GM15510 (cell line): Measurements from ENCODE around the gene FAM83C.

ENCODE experiments used
- POLR2A ChIP-seq: IDR thresholded peaks from 3 replicates; pipeline ENCODE4 v1.6.1; 2011; ENCODE audit warnings: borderline replicate concordance; ENCODE audit not compliant: insufficient read length; ENCODE audit errors: extremely low read depth

The FAM83C gene

DNA sequence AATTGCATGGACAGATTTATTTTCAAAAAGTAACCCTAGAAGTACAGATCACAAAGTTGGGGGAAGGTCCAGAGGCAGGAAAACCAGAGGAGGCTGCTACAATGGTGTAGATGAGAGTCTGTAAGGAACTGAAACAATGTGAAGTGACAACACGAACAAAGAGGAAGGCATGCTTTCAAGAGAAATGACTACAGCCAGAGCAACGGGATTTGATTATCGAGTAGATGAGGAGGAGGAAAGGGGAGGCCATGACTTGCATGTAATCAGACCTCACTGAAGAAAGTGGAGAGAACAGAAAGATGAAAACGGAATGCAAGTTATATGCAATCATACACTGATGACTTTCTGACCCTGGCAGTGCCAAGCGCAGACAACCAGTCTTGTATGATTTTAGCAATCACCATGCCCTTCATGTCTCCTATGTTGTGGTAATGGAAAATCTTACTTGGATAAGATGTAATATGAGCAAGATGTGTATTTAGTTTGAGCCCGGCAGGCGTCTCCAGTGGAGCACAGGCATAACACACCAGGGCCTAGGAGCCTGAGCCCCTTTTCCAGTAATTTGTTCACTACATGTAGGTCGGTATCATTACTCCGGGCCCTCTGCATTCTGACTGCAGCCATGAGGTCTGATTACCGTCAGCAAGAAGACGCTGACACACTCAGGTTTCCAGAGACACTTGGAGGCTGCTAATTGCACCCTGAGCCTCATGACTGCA, 34.0 kb upstream of the FAM83C start:
- TF ChIP-seq POLR2A, result no peak

DNA sequence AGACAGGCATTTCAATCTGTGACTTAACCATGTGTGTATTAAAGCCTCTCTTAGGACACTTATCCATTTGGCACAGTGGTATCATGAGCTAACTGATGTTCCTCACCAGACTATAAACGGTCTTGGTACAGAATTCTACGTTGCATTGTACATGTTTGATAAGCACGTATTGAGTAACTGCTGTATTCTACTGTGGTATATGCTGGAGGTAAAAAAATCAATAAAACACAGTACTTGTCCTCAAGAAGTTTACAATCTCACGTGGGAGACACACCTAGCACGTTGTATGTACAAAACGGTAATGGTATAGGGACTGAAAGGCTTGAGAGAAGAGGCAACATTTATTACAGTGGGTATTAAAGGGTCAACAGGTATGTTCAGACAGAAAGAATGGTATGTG, 33.2 kb upstream of the FAM83C start:
- TF ChIP-seq POLR2A, result no peak

DNA sequence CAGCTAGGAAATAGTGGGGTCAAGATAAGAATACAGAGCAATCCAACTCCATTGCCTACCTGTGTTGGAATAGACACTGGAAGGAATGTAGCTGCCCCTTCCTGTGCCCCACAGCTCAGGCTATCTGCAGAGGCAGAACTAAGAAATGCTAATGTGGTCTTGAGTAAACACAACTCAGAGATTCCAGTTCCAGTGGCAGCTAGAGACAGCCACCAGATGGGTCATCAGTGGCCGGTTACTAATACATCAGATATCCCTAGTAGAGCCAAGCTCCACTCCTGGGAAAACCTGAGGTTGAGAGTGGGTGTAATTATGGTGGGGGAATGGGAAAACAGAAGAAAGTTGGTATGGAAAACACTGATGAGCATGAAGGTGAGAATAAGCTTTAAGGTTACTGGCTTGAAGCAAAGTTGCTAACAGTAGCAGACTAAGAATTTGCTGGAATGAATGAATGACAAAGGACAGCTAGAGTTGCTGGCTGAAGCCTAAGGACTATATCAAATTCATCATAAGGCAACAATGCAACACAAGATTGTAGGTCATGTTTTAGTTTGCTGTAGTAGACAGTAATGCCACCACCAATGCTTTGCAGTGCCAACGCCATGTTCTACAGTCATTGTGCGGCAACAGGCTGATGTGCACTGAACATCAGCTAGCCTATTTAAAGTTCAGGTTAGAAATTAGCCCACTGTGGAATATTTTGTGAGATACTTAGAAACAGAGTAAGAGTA, 28.3 kb upstream of the FAM83C start:
- TF ChIP-seq POLR2A, result no peak

DNA sequence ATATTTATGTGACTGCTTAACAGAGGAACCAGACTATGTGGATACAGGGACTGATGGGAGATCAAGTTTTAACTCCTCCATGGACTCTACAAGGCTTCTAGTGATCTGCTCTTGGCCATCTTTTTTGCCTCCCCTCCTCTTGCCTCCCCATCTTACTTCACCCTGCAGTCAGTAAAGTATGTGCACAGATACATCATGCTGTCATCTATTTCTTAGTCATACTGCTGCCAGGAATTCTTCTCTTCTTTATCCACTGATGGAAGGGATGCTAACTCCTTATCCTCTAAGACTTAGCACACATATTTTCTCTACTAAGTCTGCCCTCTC, 27.6 kb upstream of the FAM83C start:
- no peak for TF ChIP-seq POLR2A

DNA sequence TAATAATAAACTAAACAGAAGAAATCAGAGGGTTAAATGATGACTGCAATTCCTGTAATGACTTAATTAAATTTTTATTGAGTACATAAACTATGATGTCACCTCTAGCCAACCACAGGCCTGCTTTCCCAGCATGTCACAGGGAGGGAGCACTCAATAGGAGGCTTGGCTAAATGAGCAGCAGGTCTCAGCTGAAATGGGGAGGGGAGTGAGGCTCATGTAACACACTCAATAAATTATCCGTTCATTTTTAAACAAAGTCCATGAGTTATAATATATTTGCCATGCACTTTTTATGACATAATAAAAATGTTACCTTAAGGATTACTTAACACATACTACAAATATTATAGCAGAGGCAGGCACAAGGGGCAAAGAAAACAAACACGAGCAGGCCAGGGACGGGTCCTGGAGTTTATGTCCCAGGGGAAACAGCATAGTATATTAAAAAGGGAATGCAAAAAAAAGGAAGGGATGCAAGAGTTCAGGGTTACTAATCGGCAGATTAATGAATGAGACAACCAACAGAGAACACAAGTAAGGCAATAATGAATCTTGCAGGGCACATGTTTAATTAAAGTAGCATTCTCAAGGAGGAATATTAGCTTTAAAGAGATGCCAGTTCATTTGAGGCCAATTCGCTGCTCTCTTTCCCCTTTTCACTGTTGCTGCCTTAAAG, 27.1 kb upstream of the FAM83C start:
- TF ChIP-seq POLR2A, result no peak

DNA sequence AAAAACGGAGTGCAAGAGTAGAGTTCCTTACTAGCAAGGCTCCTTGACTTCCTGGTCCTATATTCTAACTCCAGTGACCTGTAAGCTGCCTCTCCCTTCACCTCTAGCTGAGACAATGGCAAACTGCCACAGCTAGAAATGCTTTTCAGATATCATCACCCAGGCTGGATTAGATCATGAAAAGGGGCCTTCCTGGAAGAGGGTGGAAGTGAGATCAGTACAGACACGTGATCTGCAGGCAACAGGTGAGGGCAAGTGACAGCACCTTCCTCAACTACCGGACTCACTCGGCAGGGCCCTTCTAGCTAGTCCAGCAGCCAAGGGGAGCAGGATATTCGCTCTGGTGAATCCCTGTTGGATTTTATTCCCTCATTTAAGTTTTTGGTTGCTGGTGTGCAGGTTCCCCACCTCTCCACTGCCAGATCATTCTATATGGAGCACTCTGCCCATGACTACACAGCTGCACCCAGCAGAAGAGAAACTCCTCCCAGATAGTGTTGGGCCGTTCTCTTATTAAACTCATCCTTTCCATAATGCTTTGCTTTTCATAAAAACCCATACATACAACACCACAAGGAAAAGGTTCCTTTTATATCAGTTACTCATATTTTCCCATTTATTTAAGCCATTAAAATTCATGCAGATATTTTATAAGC, 26.4 kb upstream of the FAM83C start:
- no peak for TF ChIP-seq POLR2A

DNA sequence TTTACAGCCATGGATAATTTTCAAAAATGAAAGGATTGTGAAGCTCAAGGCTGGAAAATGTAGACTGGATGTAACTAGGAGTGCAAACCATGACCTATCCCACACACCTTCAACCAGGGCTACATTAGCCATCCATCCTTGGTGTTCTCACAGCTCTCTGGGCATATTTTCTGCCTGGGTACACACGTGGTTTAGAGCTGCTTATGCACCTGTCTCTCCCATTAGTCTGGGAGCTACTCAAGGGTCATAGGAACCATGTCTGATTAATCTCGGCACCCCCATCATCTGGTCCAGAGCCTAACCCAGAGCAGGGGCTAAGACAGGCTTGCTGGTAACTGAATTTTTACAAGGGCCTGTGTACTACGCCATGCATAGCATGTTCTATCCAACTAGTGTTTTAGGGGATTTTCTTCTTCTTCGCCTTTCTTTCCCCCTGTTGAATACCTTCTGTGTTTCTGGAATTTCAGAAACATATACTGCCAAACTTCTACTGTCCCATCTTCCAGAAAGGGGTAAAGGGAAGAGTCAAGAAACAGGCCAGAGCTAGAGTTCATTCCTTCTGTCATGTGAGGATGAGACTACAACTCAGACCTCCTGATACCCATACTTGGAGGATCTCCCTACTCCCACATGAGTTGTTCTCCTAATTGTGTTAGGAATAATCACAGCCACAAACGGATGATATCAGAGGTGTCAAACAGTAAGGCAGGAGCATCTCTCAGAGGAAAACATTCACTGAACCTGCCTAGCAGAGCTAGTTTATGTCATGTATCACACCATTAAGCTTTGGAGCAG, 25.4 kb upstream of the FAM83C start:
- no peak for TF ChIP-seq POLR2A

DNA sequence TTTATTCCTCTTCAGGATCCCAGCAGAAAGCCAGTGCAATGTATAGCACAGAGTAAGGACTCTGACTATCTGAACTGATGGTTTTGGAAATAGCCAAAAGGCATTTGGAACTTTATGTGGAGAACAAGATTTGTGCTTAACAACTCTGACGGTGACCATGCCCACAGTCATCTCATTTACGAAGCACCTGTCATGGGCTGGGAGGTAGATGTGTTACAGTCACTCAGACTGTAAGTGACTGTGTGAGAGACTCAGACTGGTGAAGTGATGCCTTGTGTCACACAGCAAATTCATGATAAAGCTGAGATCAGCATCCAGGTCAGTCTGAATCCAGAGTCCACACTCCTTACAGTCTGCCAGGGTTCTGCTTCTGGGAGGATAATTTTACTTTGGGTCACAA, 23.9 kb upstream of the FAM83C start:
- no peak for TF ChIP-seq POLR2A

DNA sequence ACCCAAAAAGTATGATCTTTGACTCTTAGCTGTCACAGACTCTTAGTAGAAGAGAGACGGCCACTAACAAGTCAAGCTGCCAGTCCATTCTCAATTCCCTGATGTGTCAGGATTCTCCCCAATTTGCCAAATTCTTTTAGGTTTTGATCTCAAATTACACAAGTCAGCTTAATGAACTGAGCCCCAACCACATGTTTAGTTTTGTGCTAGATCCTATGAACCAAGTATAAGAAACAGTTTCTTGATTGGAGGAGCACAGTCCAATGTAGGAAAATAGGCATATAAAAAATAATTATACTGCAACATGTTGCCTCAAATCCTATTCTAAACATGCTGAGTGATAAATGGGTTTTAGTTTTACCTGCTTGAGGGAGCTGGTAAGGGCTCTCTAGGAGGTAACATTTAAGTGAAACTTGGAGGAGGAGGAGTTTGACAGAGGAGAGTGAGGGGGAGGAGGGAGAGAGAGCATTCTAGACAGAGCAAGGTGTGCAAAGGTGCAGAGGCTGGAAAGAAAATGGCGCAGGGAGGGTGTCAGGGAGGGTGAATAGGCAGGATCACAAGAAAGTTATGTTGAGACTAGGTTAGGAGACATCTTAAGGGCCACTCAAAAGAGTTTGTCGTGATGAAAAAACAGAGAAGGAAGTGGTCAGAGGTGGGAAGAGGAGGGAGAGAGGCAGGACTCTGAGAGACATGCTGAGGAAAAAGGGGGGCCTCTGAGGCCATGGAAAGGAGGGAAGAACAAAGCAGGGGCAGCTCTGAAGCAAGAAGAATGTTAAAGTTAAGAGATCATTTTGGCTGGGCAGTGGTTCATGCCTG, 22.8 kb upstream of the FAM83C start:
- TF ChIP-seq POLR2A, result no peak

DNA sequence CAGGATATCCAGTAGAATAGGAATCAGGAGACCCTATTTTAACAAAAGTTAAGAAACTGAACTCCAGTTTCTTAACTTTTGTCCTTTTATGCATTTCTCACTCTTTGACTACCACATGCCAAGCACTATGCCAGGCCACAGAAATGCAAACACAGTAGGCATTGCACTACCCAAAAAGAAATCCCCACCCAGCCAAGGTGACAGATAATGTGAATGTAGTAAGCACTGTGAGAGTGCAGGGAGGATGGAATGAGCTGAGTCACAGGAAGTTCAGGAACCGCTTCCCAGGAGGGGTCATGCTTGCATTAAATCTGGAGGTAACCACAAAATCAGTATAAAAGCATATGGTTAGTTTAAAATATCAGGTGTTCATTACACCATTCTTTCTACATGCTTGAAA, 20.1 kb upstream of the FAM83C start:
- no peak for TF ChIP-seq POLR2A

DNA sequence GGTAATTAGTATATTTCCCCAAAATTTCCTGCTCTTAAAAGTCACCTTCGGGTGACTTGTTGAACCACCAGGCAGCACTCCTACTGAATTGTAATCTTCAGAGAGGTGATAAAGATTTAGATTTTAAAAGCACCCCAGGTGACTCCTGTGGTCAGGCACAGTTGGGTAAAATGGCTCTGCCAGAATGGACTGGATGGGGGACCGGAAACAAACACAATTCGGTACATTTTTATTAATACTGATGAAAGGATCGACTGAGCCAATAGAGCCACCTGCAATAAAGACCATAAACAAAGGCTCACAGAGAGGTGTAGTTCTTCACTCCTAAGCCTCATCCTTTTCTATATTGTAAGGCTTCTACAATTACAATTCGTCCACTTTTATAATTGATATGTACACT, 19.6 kb upstream of the FAM83C start:
- no peak for TF ChIP-seq POLR2A

DNA sequence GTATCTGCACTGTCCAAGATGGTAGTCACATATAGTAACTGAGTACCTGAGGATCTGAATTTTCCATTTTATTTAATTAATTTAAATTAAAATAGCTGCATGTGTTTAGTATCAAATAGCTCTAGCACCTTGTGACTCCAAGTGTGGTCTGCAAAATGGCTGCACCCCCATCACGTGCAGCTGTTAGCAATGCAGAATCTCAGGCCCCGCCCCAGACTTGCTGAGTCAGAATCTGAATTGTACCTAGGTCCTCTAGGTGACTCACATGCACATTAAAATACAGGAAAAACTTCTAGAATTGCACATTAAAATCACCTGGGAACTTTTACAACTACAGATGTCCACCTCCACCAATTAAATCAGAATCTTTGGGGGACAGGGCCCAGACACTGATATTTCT, 19.2 kb upstream of the FAM83C start:
- TF ChIP-seq POLR2A, result no peak

DNA sequence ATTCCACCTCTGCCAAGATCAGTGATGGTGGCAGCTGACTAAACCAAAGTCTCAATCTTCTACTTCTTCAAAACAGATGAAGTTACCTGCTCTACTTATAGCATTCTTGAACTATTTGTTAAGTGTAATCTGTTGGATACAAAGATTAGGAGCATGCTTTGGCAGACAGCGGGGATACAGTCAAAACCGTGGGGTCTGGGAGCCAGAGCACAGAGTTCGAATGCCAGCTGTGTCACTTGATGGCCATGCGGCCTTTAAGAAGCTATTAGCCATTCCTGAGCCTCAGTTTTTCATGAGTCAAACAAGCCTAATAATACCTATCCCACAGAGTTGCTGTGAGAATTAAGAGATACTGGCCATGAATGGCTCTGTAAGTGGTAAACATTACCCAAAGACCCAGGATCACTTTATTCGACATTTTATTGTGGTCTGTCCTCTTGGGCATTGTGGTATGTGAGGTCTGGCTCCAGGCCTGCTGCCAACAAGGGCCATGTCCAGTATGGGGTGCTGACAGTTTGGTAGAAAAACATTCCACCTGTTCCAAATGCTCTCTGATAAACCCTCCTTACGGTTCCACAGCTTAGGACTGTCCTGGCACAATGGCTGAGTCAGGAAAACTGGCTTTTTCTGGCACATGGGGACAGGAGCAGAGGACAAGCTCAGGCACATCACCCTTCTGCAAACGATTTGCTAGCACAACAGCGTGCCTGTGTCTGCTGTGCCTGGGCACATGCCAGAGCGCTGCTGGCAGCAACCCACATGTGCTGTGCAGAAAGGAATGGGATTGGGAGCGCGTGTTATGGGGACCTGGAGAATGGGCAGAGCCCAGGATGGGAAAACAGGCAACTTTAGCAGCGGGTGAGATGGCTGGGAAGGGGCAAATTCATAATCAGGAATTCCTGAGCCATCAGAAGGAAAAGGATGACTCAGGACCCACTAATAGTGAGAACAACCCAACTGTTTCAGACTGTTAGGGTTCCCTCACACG, 15.7 kb upstream of the FAM83C start:
- TF ChIP-seq POLR2A, result no peak
